Transverse colon (tissue), 4 donors: Measurements from ENCODE around the gene JAM2.

ENCODE experiments used
- CTCF ChIP-seq, 5 experiments: fragments of 200-600 bp in 3 of 5; fragments of 450-650 bp in 2 of 5; sonication (generic) in 3 of 5; IDR thresholded peaks; 1 replicate in 2 of 5; 2 replicates in 3 of 5; pipeline ENCODE4 v1.5.1; 2016 to 2017; ENCODE audit warnings: antibody characterized with exemption in 5 of 5, inconsistent platforms in 3 of 5, mild to moderate bottlenecking in 2 of 5, moderate library complexity in 1 of 5
- EP300 ChIP-seq: sonication (generic); formaldehyde crosslinking; IDR thresholded peaks from one replicate; pipeline ENCODE4 v1.6.1; 2017; ENCODE audit warnings: antibody characterized with exemption, low read depth
- POLR2A ChIP-seq: fragments of 450-650 bp; IDR thresholded peaks from one replicate; pipeline ENCODE4 v1.6.1; 2016; ENCODE audit warnings: antibody characterized with exemption, mild to moderate bottlenecking, moderate library complexity
- POLR2AphosphoS5 ChIP-seq, 3 donors: sonication (generic); formaldehyde crosslinking; IDR thresholded peaks; one replicate each; pipeline ENCODE4 v1.6.1; 2016; ENCODE audit warnings: antibody characterized with exemption in 3 of 3

- no peak for TF ChIP-seq POLR2AphosphoS5 (IDR thresholded peaks at IDR 0.05)
- no peak for TF ChIP-seq CTCF (IDR thresholded peaks at IDR 0.05)
- no peak for TF ChIP-seq POLR2A
- no peak for TF ChIP-seq EP300
Observed at GRCh38 chr21:25670726-25671125, 31.7 kb downstream of the JAM2 start.
